PC-3 (cell line): ENCODE measurements around the gene LRRC75A. TPM values are rescaled to one million over a fixed set of nuclear protein-coding genes. Genes with fewer than 3 reads are reported as not detected.

Experiments used
- ATAC-seq: fragments of 200-7000 bp; cut with Tn5 transposase; 2 replicates; pipeline ENCODE4 v1.9.1; 2020; ENCODE audit warnings: mild to moderate bottlenecking, moderate library complexity
- BruUV-seq: library from RNA; stranded (reverse); fragments of 400-500 nt; replicated peaks from 2 replicates; lab custom pipeline; 2021; lab: Mats Ljungman, UMichigan
- CTCF ChIA-PET: fragments of 300-600 bp; sonication (Branson Sonifier 250); formaldehyde crosslinking; loops from one replicate; lab custom pipeline; 2022; ENCODE audit warnings: antibody characterized with exemption; lab: Charles Lee
- POLR2A ChIA-PET: fragments of 300-600 bp; sonication (Branson Sonifier 250); formaldehyde crosslinking; loops from one replicate; lab custom pipeline; 2022; ENCODE audit warnings: antibody characterized with exemption; ENCODE audit not compliant: unreplicated experiment; lab: Charles Lee
- DNase-seq: peaks from one replicate; pipeline ENCODE4 v3.0.0-alpha.2; 2015
- H2AFZ ChIP-seq: fragments of 300-600 bp; sonication (generic); 2 replicates; pipeline ENCODE4 v1.6.0; 2016; ENCODE audit warnings: antibody characterized with exemption, low read length
- H3F3A ChIP-seq: fragments of 300-600 bp; sonication (generic); one replicate; pipeline ENCODE4 v1.6.0; 2017; ENCODE audit warnings: antibody characterized with exemption, low read length, control low read depth, mild to moderate bottlenecking; ENCODE audit not compliant: unreplicated experiment
- H3K27ac ChIP-seq: fragments of 300-600 bp; sonication (generic); 2 replicates; pipeline ENCODE4 v1.5.1; 2016; ENCODE audit warnings: mild to moderate bottlenecking, low read length
- H3K27me3 ChIP-seq: fragments of 300-600 bp; sonication (generic); 2 replicates; pipeline ENCODE4 v1.6.1; 2016; ENCODE audit warnings: low read length, mixed read lengths
- H3K36me3 ChIP-seq: fragments of 300-600 bp; sonication (generic); 2 replicates; pipeline ENCODE4 v1.6.1; 2016; ENCODE audit warnings: low read depth, mixed run types, low read length, mixed read lengths
- H3K4me1 ChIP-seq: fragments of 300-600 bp; sonication (generic); 2 replicates; pipeline ENCODE4 v1.5.1; 2016; ENCODE audit warnings: low read length; ENCODE audit not compliant: insufficient read depth
- H3K4me2 ChIP-seq: fragments of 300-600 bp; sonication (generic); 2 replicates; pipeline ENCODE4 v1.6.0; 2016; ENCODE audit warnings: low read length
- H3K4me3 ChIP-seq: fragments of 300-600 bp; sonication (generic); 2 replicates; pipeline ENCODE4 v1.5.1; 2016; ENCODE audit warnings: mild to moderate bottlenecking, low read length, mixed read lengths
- H3K79me2 ChIP-seq: fragments of 300-600 bp; sonication (generic); 2 replicates; pipeline ENCODE4 v1.6.1; 2017; ENCODE audit warnings: low read length, mixed read lengths
- H3K9ac ChIP-seq: fragments of 300-600 bp; sonication (generic); 2 replicates; pipeline ENCODE4 v1.6.0; 2016; ENCODE audit warnings: mild to moderate bottlenecking, low read length
- H3K9me2 ChIP-seq: fragments of 300-600 bp; sonication (generic); replicated peaks from 2 replicates; pipeline ENCODE4 v1.6.1; 2016; ENCODE audit warnings: mixed run types, low read length, mixed read lengths
- H3K9me3 ChIP-seq: fragments of 300-600 bp; sonication (generic); 2 replicates; pipeline ENCODE4 v1.6.1; 2016; ENCODE audit warnings: low read length, mixed read lengths
- H4K20me1 ChIP-seq: fragments of 300-600 bp; sonication (generic); 2 replicates; pipeline ENCODE4 v1.6.1; 2016; ENCODE audit warnings: low read length, mixed read lengths
- CTCF ChIP-seq: fragments of 300-600 bp; sonication (generic); conservative IDR thresholded peaks from 2 replicates; pipeline ENCODE4 v1.5.1; 2017; ENCODE audit warnings: antibody characterized with exemption, low read depth, mild to moderate bottlenecking, low read length
- EZH2 ChIP-seq: fragments of 300-600 bp; sonication (generic); IDR thresholded peaks from one replicate; pipeline ENCODE4 v1.6.1; 2017; ENCODE audit warnings: antibody characterized with exemption, mild to moderate bottlenecking, low read length; ENCODE audit not compliant: unreplicated experiment
- EZH2phosphoT487 ChIP-seq: fragments of 300-600 bp; sonication (generic); IDR thresholded peaks from 2 replicates; pipeline ENCODE4 v1.6.1; 2018; ENCODE audit warnings: mild to moderate bottlenecking, antibody characterized with exemption, low read length, borderline replicate concordance
- intact Hi-C: fragments of 100-400 bp; cut with micrococcal nuclease; formaldehyde crosslinking; loops from 2 replicates; pipeline ENCODE4 v1.9.0; 2023
- total RNA-seq: library from RNA; depleted of rRNA; stranded (reverse); fragments of >200 nt; gene quantifications from 2 replicates; pipeline ENCODE4 v1.2.3, GENCODE V29; 2014

The LRRC75A gene
- total RNA-seq, 1 experiment from 2014 or later = 15.8 TPM

DNA sequence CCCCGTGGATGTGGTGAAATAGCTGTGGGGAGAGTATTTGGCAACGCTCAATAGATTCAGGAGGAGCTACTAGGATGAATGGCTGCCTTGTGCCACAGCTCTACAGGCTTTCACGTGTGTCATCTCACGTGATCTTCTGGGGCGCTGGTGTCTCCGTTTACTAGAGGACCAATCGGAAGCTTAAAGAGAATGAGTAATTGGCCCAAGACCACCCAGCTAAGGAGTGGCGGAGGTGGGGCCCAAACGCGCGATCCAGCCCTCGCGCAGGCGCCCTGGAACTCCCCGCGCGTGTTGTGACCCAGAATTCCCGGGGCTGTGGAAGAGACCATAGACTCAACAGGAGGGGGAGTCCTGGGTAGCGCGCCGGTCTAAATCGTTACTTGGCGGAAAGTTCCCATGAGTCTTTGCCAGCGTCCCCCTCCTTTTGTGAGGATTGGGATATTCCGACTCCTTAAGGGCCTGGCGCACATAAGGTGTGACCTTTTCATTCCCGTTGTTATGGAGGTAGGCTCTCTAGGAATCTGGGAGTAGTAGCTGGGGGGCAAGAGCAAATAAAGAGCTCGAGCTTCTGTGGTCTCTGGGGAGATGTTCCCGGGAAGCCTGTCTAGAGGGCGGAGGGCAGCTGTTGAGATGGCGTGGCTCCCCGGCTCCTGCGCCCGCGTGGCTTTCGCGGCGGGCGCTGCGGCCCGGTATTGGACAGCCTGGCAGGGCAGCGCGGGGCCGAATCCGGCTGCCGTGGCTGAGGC lies 53.3 kb downstream of the LRRC75A start:
- Histone ChIP-seq H3K27ac (peak overlapping the region; percentile 74), H3K9me2 (no peaks in the 10 kb centered on the region), H3K4me3 (peak overlapping the region; percentile 87), H2AFZ (peak overlapping the region; percentile 80), H3K4me1 (peaks cover 32% of the 10 kb centered on the region), H3K79me2 (peaks cover 45% of the 10 kb centered on the region), H3K4me2 (peak overlapping the region; percentile 86), H3K27me3 (no peaks in the 10 kb centered on the region), H3F3A (peaks cover 35% of the 10 kb centered on the region), H3K36me3 (peaks cover 48% of the 10 kb centered on the region), H4K20me1 (peaks cover 44% of the 10 kb centered on the region), H3K9me3 (no peaks in the 10 kb centered on the region), H3K9ac (peak overlapping the region; percentile 98)
- POLR2A ChIA-PET = interaction anchor here (0.5 to 0.9 kb wide), 5 partner anchors 46 to 484 kb away, joined by 4 to 8 read pairs (median 6); no protein-coding TSS in a partner anchor
- DNase-seq = peak; percentile 100
- TF ChIP-seq EZH2 = no peak
- CTCF ChIA-PET = interaction anchor here (0.6 kb wide), 1 partner anchor 102 kb away, joined by 3 read pairs; no protein-coding TSS in a partner anchor
- BruUV-seq = no TSS peak
- ATAC-seq = peak; percentile 82
- intact Hi-C loops = no loop called here

GRCh38 chr17:16438173-16438556 lies 53.8 kb downstream of the LRRC75A start:
- peaks cover 44% of the 10 kb centered on the region for H3K79me2 ChIP-seq
- H4K20me1 ChIP-seq = peaks cover 38% of the 10 kb centered on the region
- H3K9me3 ChIP-seq = no peaks in the 10 kb centered on the region
- no peaks in the 10 kb centered on the region for H3K9me2 ChIP-seq
- H2AFZ ChIP-seq = peak overlapping the region; percentile 80
- CTCF ChIA-PET = interaction anchor here (0.6 kb wide), 1 partner anchor 102 kb away, joined by 3 read pairs; no protein-coding TSS in a partner anchor
- H3K4me2 ChIP-seq = peak overlapping the region; percentile 86
- H3K36me3 ChIP-seq = peaks cover 42% of the 10 kb centered on the region
- DNase-seq (no peak), ATAC-seq (no peak)
- BruUV-seq = TSS peak; percentile 91
- H3K27ac ChIP-seq = peak overlapping the region; percentile 60
- peaks cover 32% of the 10 kb centered on the region for H3K4me1 ChIP-seq
- POLR2A ChIA-PET = interaction anchor here (0.5 to 0.6 kb wide), 2 partner anchors 45 to 99 kb away, joined by 6 to 8 read pairs; no protein-coding TSS in a partner anchor
- H3K27me3 ChIP-seq = no peaks in the 10 kb centered on the region
- TF ChIP-seq CTCF (no peak), EZH2 (no peak), EZH2phosphoT487 (no peak)
- peak overlapping the region; percentile 98 for H3K9ac ChIP-seq
- intact Hi-C loops = no loop called here
- peaks cover 35% of the 10 kb centered on the region for H3F3A ChIP-seq
- peak overlapping the region; percentile 87 for H3K4me3 ChIP-seq

DNA sequence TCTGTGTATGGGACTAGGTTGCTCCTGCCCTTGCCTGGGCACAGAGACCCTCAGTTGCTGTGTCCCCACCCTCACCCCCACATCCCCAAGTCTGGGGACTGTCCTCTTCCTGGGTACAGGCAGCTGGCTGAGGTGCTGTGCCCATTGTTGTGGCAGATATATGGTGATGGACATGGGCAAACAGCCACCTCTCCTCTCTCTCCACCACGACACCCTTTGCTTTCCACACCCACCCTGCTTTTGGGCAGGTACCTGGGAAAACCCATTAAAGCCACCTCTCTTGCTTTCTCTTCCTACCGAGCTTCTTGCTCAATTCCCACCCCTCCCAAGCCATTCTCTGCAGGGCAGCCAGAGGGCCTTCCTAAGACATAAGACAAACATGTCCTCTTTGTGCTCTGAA lies 54.9 kb downstream of the LRRC75A start:
- ATAC-seq (no peak), DNase-seq (no peak)
- Histone ChIP-seq H3K9me3 (no peaks in the 10 kb centered on the region), H3K4me3 (no peak overlapping the region), H3K27ac (no peak overlapping the region), H4K20me1 (peaks cover 27% of the 10 kb centered on the region), H3K9me2 (no peaks in the 10 kb centered on the region), H3K4me1 (peaks cover 28% of the 10 kb centered on the region), H2AFZ (no peak overlapping the region), H3K79me2 (peaks cover 33% of the 10 kb centered on the region), H3F3A (peaks cover 24% of the 10 kb centered on the region), H3K27me3 (no peaks in the 10 kb centered on the region), H3K4me2 (no peak overlapping the region), H3K36me3 (peaks cover 31% of the 10 kb centered on the region), H3K9ac (no peak overlapping the region)
- intact Hi-C loops = no loop called here
- no peak for TF ChIP-seq CTCF
- no peak for TF ChIP-seq EZH2
- no peak for TF ChIP-seq EZH2phosphoT487
- CTCF ChIA-PET = no interaction called here
- BruUV-seq = no TSS peak
- POLR2A ChIA-PET = no interaction called here
